Neural crest cell (in vitro differentiated cells): ENCODE measurements around the gene KRTAP21-3. TPM values are rescaled to one million over a fixed set of nuclear protein-coding genes. Genes with fewer than 3 reads are reported as not detected.

ENCODE experiments used
- DNase-seq: peaks from one replicate; pipeline ENCODE4 v3.0.0; 2021; ENCODE audit warnings: low read depth, mixed read lengths, low spot score
- H3K27ac Mint-ChIP-seq: one replicate; pipeline ENCODE4 v1.8.0; 2021; ENCODE audit warnings: mild to moderate bottlenecking, mixed read lengths; ENCODE audit not compliant: unreplicated experiment
- H3K27me3 Mint-ChIP-seq: 2 replicates; pipeline ENCODE4 v1.8.0; 2021; ENCODE audit warnings: low read depth, mild to moderate bottlenecking, mixed read lengths
- H3K36me3 Mint-ChIP-seq: 2 replicates; pipeline ENCODE4 v1.8.0; 2021; ENCODE audit warnings: low read depth, mild to moderate bottlenecking, mixed read lengths
- H3K4me1 Mint-ChIP-seq: 2 replicates; pipeline ENCODE4 v1.8.0; 2021; ENCODE audit warnings: mixed read lengths
- H3K4me3 Mint-ChIP-seq: one replicate; pipeline ENCODE4 v1.8.0; 2021; ENCODE audit warnings: mild to moderate bottlenecking, mixed read lengths
- H3K9me3 Mint-ChIP-seq: 2 replicates; pipeline ENCODE4 v1.8.0; 2021; ENCODE audit warnings: mixed read lengths
- total RNA-seq: library from RNA; stranded (reverse); gene quantifications from 2 replicates; pipeline ENCODE4 v1.2.1, GENCODE V29; 2021
- TF ChIP-seq, protein P1 (sequence below): fragments of 200-600 bp; sonication (generic); conservative IDR thresholded peaks from 2 replicates; pipeline ENCODE4 v1.5.0; 2021; ENCODE audit warnings: antibody characterized with exemption, mild to moderate bottlenecking

The KRTAP21-3 gene
- total RNA-seq, 1 donor from 2014 or later, result not detected

DNA sequence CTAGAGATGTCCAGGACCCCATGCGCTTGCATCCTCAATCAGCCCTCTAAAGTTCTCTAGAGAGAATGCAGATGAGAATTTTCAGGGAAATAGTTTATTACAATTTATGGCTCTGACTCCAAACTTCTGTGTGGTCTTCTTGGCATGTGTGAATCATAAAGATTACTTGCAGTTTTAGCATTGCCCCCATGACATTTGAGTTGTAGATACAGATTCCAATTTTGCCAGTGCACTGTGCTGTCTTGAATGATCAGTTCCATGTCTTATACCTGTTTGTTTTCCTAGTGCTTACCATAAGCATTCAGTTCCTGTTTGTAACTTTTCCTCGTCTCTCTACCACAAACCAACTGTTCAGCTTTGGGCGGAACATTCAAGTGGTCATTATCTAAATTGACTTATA lies 4.8 kb downstream of the KRTAP21-3 start:
- Mint-ChIP-seq H3K27ac (no peak overlapping the region), H3K27me3 (no peaks in the 10 kb centered on the region), H3K4me1 (no peaks in the 10 kb centered on the region), H3K9me3 (peaks cover 14% of the 10 kb centered on the region), H3K4me3 (no peak overlapping the region), H3K36me3 (peaks cover 5% of the 10 kb centered on the region)
- TF ChIP-seq, protein P1, sequence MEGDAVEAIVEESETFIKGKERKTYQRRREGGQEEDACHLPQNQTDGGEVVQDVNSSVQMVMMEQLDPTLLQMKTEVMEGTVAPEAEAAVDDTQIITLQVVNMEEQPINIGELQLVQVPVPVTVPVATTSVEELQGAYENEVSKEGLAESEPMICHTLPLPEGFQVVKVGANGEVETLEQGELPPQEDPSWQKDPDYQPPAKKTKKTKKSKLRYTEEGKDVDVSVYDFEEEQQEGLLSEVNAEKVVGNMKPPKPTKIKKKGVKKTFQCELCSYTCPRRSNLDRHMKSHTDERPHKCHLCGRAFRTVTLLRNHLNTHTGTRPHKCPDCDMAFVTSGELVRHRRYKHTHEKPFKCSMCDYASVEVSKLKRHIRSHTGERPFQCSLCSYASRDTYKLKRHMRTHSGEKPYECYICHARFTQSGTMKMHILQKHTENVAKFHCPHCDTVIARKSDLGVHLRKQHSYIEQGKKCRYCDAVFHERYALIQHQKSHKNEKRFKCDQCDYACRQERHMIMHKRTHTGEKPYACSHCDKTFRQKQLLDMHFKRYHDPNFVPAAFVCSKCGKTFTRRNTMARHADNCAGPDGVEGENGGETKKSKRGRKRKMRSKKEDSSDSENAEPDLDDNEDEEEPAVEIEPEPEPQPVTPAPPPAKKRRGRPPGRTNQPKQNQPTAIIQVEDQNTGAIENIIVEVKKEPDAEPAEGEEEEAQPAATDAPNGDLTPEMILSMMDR, result no peak
- DNase-seq, result no peak

DNA sequence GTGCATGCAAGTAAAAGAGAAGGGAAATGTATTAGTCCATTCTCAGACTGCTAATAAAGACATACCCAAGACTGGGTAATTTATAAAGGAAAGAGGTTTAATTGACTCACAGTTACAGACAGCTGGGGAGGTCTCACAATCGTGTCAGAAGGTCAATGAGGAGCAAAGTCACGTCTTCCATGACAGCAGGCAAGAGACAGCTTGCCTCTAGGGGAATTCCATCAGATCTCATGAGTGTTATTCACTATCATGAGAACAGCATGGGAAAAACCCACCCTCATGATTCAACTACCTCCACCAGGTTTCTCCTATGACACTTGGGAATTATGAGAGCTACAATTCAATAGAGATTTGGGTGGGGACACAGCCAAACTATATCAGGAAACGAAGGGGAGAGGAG lies 8.1 kb downstream of the KRTAP21-3 start:
- Mint-ChIP-seq H3K9me3 (peaks cover 17% of the 10 kb centered on the region), H3K27ac (no peak overlapping the region), H3K4me3 (no peak overlapping the region), H3K4me1 (no peaks in the 10 kb centered on the region), H3K27me3 (no peaks in the 10 kb centered on the region), H3K36me3 (peaks cover 2% of the 10 kb centered on the region)
- TF ChIP-seq, protein P1, result no peak
- no peak for DNase-seq

DNA sequence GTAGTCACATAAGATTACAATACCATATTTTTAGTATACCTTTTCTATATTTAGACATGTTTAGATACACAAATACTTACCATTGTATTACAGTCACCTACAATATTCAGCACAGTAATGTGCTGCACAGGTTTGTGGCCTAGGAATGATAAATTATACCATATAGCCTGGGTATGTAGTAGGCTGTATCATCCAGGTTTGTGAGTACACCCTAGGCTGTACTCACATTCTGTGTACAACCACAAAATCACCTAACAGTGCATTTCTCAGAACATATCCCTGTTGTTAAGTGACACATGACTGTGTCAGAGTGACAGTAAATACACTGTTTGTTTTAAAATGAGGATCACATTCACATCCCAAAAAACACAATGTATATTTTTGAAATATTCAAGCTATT lies 11.2 kb downstream of the KRTAP21-3 start:
- DNase-seq, result no peak
- Mint-ChIP-seq H3K4me3 (no peak overlapping the region), H3K27ac (no peak overlapping the region), H3K9me3 (peaks cover 8% of the 10 kb centered on the region), H3K36me3 (no peaks in the 10 kb centered on the region), H3K27me3 (no peaks in the 10 kb centered on the region), H3K4me1 (no peaks in the 10 kb centered on the region)
- TF ChIP-seq, protein P1, result no peak

- no peaks in the 10 kb centered on the region for H3K27me3 Mint-ChIP-seq
- DNase-seq, result no peak
- no peaks in the 10 kb centered on the region for H3K4me1 Mint-ChIP-seq
- peaks cover 3% of the 10 kb centered on the region for H3K36me3 Mint-ChIP-seq
- no peak overlapping the region for H3K27ac Mint-ChIP-seq
- TF ChIP-seq, protein P1, result no peak
- H3K4me3 Mint-ChIP-seq, result no peak overlapping the region
- peaks cover 16% of the 10 kb centered on the region for H3K9me3 Mint-ChIP-seq
These were observed 22.6 kb downstream of the KRTAP21-3 start for GRCh38 chr21:30695956-30696355.

GRCh38 chr21:30689822-30690221 lies 28.8 kb downstream of the KRTAP21-3 start:
- Mint-ChIP-seq H3K9me3 (peaks cover 7% of the 10 kb centered on the region), H3K27me3 (no peaks in the 10 kb centered on the region), H3K27ac (no peak overlapping the region), H3K4me3 (no peak overlapping the region), H3K4me1 (no peaks in the 10 kb centered on the region), H3K36me3 (no peaks in the 10 kb centered on the region)
- no peak for DNase-seq
- TF ChIP-seq, protein P1, result no peak

- H3K27ac Mint-ChIP-seq, result no peak overlapping the region
- H3K36me3 Mint-ChIP-seq, result peaks cover 4% of the 10 kb centered on the region
- H3K4me1 Mint-ChIP-seq, result peaks cover 5% of the 10 kb centered on the region
- H3K4me3 Mint-ChIP-seq, result no peak overlapping the region
- H3K27me3 Mint-ChIP-seq, result no peaks in the 10 kb centered on the region
- TF ChIP-seq, protein P1, result no peak
- DNase-seq, result no peak
- peaks cover 17% of the 10 kb centered on the region for H3K9me3 Mint-ChIP-seq
These were observed 34.1 kb downstream of the KRTAP21-3 start for GRCh38 chr21:30684506-30684905.
